ENCODE results near the gene SMIM22. TPM values are rescaled to one million over a fixed set of nuclear protein-coding genes. Genes with fewer than 3 reads are reported as not detected.

Gene SMIM22
- total RNA-seq, 2 donors from 2014 or later = 361 to 457 TPM

DNA sequence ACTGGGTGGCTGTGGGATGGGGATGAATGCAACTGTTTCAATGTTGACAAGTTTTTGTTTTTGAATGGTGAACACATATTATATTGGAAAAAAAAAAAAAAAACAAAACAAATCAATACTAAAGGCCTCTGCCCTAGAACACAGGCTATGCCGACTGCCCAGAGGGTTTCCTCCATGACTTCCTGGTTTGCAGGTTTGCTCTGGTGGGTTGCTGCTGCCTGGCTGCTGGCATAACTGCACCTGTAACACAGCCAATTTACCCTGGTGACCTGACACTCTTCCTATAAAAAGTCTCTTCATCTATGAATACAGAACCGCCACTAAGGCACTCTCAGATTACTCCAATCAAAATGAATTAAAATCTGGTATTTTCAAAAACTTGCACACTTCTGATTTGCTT, 41.6 kb downstream of the SMIM22 start:
- H3K4me3 ChIP-seq = no peak overlapping the region
- DNase-seq = no peak
- intact Hi-C loops (cut with DNase I) = no loop called here
- H3K36me3 ChIP-seq = peaks cover 8% of the 10 kb centered on the region
- H3K9me3 ChIP-seq = no peaks in the 10 kb centered on the region
- no peak overlapping the region for H3K27ac ChIP-seq
- no peaks in the 10 kb centered on the region for H3K27me3 ChIP-seq
- TF ChIP-seq, protein P1, sequence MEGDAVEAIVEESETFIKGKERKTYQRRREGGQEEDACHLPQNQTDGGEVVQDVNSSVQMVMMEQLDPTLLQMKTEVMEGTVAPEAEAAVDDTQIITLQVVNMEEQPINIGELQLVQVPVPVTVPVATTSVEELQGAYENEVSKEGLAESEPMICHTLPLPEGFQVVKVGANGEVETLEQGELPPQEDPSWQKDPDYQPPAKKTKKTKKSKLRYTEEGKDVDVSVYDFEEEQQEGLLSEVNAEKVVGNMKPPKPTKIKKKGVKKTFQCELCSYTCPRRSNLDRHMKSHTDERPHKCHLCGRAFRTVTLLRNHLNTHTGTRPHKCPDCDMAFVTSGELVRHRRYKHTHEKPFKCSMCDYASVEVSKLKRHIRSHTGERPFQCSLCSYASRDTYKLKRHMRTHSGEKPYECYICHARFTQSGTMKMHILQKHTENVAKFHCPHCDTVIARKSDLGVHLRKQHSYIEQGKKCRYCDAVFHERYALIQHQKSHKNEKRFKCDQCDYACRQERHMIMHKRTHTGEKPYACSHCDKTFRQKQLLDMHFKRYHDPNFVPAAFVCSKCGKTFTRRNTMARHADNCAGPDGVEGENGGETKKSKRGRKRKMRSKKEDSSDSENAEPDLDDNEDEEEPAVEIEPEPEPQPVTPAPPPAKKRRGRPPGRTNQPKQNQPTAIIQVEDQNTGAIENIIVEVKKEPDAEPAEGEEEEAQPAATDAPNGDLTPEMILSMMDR (IDR thresholded peaks at IDR 0.05) = no peak
- peaks cover 12% of the 10 kb centered on the region for H3K4me1 ChIP-seq
- no peak overlapping the region for H3K9ac ChIP-seq (ENCODE audit: low read depth in 2 of 2, low read length in 2 of 2)

DNA sequence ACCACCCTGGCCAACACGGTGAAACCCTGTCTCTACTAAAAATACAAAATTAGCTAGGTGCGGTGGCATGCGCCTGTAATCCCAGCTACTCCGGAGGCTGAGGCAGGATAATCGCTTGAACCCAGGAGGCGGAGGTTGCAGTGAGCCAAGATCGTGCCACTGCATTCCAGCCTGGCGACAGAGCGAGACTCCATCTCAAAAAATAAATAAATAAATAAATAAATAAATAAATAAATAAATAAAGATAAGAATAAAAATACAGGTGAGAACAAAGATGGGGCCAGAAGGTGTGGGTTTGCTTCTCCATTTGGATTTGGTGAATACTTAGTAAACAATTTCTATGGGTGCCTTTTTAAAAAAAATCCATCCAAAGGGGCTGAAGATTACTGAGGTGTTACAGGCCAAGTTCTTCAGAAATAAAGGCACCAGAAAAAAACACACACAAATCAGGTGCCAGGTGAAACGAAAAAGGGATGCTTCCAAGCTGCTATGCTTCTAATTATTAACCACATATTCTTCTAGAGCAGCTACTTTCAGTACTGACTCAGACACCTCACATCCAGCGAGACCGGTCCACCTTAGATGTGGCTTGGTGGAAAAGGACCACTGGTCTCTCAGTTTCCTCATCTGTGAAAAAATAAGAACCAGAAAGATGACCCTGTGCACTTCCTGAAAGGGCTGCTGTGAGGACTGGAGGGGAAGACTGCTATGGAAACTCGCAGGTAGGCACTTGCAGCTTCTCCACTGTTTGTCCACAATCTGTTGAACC, 42.7 kb downstream of the SMIM22 start:
- peaks cover 14% of the 10 kb centered on the region for H3K36me3 ChIP-seq
- no peaks in the 10 kb centered on the region for H3K27me3 ChIP-seq
- no peak overlapping the region for H3K27ac ChIP-seq
- no peak overlapping the region for H3K4me3 ChIP-seq
- no peak overlapping the region for H3K9ac ChIP-seq (ENCODE audit: low read depth in 2 of 2, low read length in 2 of 2)
- no peak for DNase-seq
- H3K4me1 ChIP-seq = peaks cover 12% of the 10 kb centered on the region
- no peaks in the 10 kb centered on the region for H3K9me3 ChIP-seq
- TF ChIP-seq, protein P1 (IDR thresholded peaks at IDR 0.05) = no peak
- intact Hi-C loops (cut with DNase I) = no loop called here

DNA sequence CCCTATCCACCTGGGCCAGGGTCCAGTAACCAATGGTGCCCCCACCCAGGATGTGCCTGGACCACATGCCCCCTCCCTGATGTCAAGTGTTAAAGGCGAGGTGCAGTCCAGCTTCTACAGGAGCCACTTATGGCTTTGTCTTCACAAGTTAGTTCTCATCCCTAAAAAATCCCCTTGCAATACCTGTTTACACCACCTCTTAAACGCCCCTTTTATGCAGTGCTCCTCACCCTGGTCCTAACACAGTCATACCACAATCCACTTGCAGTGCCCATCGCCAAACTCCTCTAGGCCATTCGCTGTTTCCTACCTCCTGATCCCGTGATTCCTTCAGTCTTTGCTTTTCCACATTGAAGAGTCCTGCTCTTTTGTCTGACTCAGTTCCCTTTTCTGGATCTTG, 44.8 kb downstream of the SMIM22 start:
- intact Hi-C loops (cut with DNase I) = loop anchor here (5.0 kb wide), 1 partner anchor 117 kb away; the partner anchor contains the start of gene SEC14L5
- H3K36me3 ChIP-seq = peaks cover 19% of the 10 kb centered on the region

DNA sequence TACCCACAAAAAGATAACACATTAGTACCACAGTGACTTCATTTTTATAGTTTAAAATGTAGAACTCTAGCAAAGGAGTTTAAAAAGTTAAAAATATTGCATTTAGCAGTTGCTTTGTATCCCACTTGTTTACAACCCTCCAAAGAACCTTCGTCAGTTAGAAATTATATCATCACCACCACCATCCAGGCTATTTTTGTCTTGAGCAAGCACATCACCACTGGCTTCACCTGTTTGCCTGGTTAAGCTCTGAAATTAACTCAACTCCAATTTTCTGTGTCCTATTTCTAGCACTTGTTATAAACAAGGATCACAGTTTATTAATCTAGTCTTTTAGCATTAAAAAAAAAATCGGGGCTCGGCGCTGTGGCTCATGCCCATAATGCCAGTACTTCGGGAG, 45.8 kb downstream of the SMIM22 start:
- DNase-seq = no peak
- Histone ChIP-seq H3K27ac (no peak overlapping the region), H3K4me3 (no peak overlapping the region), H3K27me3 (no peaks in the 10 kb centered on the region), H3K9ac (ENCODE audit: low read depth in 2 of 2, low read length in 2 of 2) (no peak overlapping the region), H3K9me3 (no peaks in the 10 kb centered on the region), H3K36me3 (peaks cover 19% of the 10 kb centered on the region), H3K4me1 (peaks cover 8% of the 10 kb centered on the region)
- TF ChIP-seq, protein P1 (IDR thresholded peaks at IDR 0.05) = no peak
- intact Hi-C loops (cut with DNase I) = loop anchor here (5.0 kb wide), 1 partner anchor 116 kb away; the partner anchor contains the start of gene SEC14L5

More for the DNA sequence above, 44.8 kb downstream of the SMIM22 start:
- no peak for DNase-seq
- Histone ChIP-seq H3K4me3 (no peak overlapping the region), H3K4me1 (no peaks in the 10 kb centered on the region), H3K27me3 (no peaks in the 10 kb centered on the region), H3K9ac (ENCODE audit: low read depth in 2 of 2, low read length in 2 of 2) (no peak overlapping the region), H3K9me3 (no peaks in the 10 kb centered on the region), H3K27ac (no peak overlapping the region)
- TF ChIP-seq, protein P1 (IDR thresholded peaks at IDR 0.05) = no peak

Other genes with a start within 250 kb of the SMIM22 start
- gene C16orf96, start 239.0 kb upstream of the SMIM22 start, total RNA-seq = under 1 TPM in 1 of 2 donors, not detected in 1; 0.08 TPM
- 10 to 100 TPM; 19.4 to 20.2 TPM for gene UBALD1, start 180.5 kb upstream of the SMIM22 start, total RNA-seq
- 10 to 100 TPM; 75.2 to 79.3 TPM for gene MGRN1, start 170.5 kb upstream of the SMIM22 start, total RNA-seq
- gene NUDT16L1, start 101.8 kb upstream of the SMIM22 start, total RNA-seq = 10 to 100 TPM; 50.7 to 80.1 TPM
- gene ANKS3, start 61.1 kb upstream of the SMIM22 start, total RNA-seq = 10 to 100 TPM; 10.1 to 23.2 TPM
- under 1 TPM; 0.61 to 0.69 TPM for gene DNAAF8, start 60.8 kb upstream of the SMIM22 start, total RNA-seq
- gene ZNF500, start 28.2 kb upstream of the SMIM22 start, total RNA-seq = 10 to 100 TPM; 12.3 to 16.1 TPM
- not detected for gene SEPTIN12, start 7.0 kb upstream of the SMIM22 start, total RNA-seq
- gene ROGDI, start 7.3 kb downstream of the SMIM22 start, total RNA-seq = 10 to 100 TPM; 18.1 to 23.9 TPM
- 100 to 1,000 TPM; 112 to 134 TPM for gene GLYR1, start 51.9 kb downstream of the SMIM22 start, total RNA-seq
- gene UBN1, start 52.1 kb downstream of the SMIM22 start, total RNA-seq = 10 to 100 TPM; 34.7 to 41.7 TPM
- 10 to 100 TPM; 11.5 to 14.1 TPM for gene PPL, start 141.8 kb downstream of the SMIM22 start, total RNA-seq
- 1 to 10 TPM in 1 of 2 donors, under 1 TPM in 1; 0.59 to 1.8 TPM for gene SEC14L5, start 163.0 kb downstream of the SMIM22 start, total RNA-seq
- gene NAGPA, start 238.6 kb downstream of the SMIM22 start, total RNA-seq = 10 to 100 TPM; 18.6 to 20.6 TPM